ENCODE data around the gene RBM43. TPM values are rescaled to one million over a fixed set of nuclear protein-coding genes. Genes with fewer than 3 reads are reported as not detected.

Gene RBM43
- total RNA-seq: 3.6 and 12.1 TPM in 2 replicates

GRCh38 chr2:151261231-151261976 is at the start of gene RBM43:
TSS of gene RBM43 (minus strand) at chr2:151261863. CDS start at chr2:151261727, 136 bp downstream.

Other genes starting within 250 kb of the RBM43 start
- 12.7 and 18.6 TPM in 2 replicates for gene NMI, start 27.8 kb upstream of the RBM43 start, total RNA-seq
- gene TNFAIP6, start 95.7 kb upstream of the RBM43 start, total RNA-seq: 32.4 and 48.5 TPM in 2 replicates
- 24.1 and 24.3 TPM in 2 replicates for gene RIF1, start 148.0 kb upstream of the RBM43 start, total RNA-seq